SK-N-DZ (cell line): ENCODE measurements around the gene CSPG4.
"Not testable (repeated sequence)": the region's sequence is repeated elsewhere in the genome, so short reads cannot be mapped to it uniquely, and the experiment has no call there.

Experiments used
- DNase-seq: peaks from one replicate; pipeline ENCODE4 v3.0.0-alpha.2; 2015; ENCODE audit warnings: low spot score

Gene CSPG4

DNA sequence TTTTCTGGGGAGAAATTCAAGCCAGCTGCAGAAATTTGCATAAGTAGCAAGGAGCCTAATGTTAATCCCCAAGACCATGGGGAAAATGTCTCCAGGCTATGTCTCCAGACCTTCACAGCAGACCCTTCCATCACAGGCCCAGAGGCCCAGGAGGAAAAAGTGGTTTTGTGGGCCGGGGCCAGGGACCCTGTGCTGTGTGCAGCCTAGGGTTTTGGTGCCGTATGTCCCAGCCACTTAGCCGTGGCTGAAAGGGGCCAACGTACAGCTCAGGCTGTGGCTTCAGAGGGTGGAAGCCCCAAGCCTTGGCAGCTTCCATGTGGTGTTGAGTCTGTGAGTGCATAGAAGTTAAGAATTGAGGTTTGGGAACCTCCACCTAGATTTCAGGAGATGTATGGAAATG, 29.7 kb upstream of the CSPG4 start:
- DNase-seq: not testable (repeated sequence)

DNA sequence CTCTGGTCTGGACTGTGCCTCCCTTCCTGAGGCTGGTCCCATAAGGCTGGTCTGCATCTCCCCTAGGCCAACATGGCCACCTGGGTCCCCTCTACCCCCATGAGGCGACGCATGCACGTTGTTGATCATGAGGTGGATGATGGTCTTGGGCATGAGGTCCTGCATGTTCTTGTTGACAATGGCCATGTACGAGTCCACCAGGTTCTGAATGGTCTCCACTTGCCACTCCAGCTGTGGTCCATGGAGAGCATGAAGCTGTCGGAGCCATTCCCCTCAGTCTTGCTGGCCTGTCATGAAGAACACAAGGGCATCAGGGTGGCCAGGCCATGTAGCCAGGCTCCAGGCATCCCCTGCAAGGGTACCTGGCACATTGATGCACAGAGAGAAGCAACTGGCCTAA, 27.1 kb upstream of the CSPG4 start:
- no peak for DNase-seq

DNA sequence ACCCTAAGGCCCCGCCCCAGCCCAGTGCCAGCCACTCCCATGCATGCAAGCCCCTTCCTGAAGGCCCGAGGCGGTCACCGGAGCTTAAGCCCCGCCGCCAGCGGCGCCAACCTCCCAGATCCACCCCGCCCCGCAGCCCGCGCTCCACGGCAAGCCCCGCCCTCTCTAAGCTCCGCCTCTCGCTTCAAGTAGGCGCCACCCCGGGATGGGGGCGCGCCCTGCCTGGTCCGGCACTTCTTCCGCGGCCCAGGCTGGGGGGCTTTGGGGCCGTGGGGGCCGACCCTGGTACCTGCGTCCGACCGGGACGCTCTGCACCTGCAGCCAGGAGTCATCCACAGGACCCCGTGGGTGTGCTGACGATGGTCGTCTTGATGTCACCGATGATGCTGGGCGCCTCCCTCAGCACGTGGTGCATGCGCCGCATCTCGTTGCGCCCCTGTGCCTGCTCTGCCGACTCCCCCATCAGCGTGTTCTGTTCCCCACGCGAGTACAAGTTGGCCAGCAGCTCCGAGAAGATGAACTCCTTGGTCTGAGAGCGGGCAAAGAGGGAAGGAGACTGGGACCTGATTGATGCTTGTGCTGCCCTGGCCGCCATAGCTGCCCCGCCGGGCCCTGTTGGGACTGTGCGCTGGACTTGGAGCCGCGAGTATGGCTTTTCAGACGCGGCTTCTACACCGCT, 26.1 kb upstream of the CSPG4 start:
- DNase-seq: peak; percentile 93

DNA sequence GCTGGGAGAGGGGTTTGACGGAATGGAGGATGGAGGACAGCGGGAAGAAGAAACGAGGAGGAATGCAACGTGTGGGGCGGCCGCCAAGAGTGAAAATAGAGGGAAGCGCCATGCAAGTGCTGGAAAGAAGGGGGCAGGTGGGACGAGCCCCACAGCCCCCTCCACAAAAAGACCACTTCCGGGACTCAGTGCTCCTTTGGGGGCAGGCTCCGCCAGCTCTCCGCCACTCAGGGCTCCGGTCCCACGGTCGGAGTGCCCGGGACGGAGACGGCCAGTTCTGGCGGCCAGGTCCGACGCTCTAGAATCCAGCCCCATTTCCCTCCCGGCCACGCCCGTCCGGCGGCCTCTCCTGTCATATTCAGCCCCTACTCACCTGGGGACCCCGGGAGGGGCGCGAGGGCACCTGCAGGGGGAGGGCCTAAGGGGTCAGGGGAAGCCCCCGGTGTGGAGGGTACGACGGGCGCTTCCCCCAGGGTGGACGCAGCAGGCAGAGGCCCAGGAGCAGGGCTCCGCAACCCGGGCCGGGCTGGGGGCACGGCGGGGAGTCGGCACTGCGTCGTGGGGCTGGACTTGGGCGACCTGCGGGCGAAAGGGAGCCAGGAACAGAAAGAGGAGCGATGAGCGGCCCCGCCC, 25.5 kb upstream of the CSPG4 start:
- DNase-seq: no peak

DNA sequence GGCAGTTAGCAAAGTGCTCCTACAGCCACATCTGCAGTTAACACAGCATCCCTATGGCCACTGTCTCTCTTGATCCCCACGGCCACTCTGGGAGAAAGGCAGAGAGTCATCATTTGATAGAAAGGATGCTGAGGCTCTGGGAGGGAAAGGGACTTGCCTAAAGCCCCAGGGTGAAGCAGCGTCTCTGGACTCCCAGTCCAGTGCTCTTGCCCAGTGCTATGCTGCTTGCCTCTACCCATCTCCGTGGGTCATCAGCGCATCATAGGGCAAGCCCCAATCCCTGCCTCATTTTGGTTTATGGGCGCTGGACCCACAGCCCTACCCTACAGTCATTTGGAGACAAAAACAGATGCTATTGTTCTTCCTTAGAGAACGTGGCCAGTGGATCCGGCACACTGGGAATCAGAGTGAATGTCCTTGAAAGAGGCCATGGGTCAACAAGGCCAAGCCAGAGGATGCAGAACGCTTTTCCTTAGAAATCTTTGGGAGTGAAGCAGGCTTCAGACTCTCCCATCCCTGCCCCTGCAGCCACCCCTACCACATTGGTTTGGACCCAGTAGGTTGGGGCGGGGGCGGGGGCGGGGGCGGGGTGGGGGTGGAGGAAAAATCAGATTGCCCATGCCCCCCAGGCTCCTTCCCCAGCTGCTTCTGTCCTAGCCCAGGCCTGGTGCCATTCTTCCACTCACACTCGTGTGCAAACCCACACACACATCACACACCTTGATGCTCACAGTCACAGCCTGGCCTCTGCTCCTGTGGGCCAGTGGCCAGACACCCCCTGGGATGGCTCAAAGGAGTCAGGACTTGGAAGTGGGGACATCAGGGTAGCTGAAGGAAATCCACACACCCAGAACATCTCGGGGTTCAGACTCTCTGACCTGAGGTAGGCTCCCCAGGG, 24.7 kb upstream of the CSPG4 start:
- not testable (repeated sequence) for DNase-seq

DNA sequence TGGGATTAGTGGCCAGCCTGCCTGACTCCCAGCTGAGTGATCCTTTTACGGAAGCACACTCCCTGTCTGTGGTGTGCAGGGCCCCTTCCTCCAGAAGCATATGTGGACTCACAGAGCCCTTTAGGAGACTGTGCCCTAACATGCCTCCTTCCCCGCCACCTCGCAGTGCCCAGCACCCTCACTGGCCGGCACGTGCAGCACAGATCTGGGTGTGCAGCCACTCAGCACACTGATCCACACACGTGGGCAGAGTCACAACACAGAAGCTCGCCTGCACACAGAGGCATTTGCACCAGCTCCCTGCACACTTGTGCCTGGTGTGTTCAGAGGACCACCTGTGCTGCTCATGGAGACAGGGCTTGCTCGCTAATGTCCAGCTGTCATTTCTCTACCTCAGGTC, 23.6 kb upstream of the CSPG4 start:
- DNase-seq: no peak

DNA sequence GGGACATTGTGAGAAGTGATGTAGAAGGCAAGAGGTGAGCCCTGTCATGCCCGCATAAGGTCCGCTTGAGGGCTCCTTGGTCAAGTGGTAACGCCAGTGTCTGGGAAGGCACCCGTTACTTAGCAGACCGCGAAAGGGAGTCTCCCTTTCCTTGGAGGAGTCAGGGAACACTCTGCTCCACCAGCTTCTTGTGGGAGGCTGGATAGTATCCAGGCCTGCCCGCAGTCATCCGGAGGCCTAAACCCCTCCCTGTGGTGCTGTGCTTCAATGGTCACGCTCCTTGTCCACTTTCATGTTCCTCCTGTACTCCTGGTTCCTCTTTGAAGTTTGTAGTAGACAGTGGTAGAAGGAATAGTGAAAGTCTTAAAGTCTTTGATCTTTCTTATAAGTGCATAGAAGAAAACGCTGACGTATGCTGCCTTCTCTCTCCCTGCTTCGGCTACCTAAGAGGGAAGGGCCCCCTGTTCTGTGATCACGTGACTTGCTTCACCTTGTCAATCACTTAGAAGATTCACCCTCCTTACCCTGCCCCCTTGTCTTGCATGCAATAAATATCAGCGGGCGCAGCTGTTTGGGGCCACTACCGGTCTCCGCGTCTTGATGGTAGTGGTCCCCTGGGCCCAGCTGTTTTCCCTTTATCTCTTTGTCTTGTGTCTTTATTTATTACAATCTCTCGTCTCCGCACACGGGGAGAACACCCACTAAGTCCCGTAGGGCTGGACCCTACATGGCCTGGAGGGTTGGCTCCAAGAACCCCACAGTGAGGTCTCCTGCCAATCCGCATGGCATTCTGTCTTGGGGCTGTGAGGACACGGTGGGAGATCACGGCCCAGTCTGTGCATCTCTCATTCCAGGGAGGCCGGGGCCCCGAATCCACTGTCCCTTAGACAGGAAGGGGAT, 22.5 kb upstream of the CSPG4 start:
- not testable (repeated sequence) for DNase-seq

DNA sequence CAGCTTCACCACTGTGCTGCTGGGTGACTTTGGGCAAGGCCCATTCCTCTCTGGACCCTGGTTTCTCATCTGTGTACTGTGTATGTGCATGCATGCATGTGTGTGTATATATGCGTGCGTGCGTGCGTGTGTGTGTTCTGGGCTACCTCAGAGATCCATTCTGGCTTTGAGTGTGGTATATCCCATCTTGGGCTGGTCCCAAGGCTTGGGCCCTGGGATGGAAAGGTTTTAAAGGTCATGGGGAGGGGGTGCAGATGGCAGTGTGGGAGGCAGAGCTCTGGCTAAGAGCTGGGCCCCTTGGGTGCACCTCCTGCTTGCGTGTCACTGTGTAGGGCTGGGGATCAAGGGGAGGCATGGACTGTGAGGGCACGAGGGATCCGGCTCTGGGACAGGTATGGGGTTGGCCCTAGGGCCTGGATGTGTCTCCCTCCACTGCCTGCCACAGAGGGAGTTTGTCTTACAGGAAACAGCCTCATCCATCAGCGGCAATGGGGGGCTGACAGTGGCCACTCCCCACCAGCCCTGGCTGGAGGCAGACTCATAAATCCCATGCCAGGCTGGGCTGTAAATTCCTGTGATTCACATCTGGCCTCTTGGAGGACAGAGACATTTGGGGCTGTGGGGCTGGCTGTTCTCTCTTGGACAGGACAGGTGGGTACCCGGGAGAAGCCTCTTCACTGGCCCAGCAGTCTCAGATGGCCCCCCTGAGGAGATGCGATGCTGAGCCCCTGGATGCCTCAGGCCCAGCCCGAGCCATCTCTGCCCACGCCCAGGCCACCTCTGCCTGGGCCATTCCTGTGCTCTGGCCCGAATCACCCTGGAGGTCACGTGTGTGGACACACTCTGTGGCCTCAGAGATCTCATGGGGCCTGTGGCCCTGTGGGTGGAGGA, 21.4 kb upstream of the CSPG4 start:
- no peak for DNase-seq

DNA sequence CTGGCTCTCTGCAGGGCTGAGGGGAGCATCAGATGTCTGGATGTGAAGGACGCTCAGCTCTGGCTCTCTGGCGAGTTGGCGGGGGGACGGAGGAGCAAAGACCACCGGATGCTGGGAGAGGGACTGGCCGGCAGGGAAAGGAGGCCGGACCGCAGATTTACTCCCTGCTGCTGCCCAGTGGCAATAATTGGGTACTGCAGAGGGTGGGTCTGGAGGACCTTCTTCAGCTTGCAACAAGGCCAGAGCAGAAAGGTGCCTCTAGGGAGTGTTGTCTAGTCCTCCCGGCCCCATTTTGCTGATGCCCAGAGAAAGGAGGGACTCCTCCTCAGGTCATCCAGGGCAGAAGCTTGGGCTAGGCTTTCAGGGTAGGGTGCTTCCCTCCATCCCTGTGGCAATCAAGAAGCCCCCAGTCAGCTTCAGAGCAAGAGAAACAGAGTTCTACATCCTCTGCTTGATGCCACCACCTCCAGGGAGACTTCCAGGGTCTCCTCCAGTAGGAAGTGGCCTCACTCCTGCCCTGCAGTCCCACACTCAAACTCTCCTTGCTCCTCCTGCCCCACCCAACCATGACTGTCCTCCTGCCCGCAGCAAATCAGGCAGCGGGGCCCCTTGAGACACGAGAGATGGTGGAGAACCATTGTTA, 20.3 kb upstream of the CSPG4 start:
- peak; percentile 87 for DNase-seq

DNA sequence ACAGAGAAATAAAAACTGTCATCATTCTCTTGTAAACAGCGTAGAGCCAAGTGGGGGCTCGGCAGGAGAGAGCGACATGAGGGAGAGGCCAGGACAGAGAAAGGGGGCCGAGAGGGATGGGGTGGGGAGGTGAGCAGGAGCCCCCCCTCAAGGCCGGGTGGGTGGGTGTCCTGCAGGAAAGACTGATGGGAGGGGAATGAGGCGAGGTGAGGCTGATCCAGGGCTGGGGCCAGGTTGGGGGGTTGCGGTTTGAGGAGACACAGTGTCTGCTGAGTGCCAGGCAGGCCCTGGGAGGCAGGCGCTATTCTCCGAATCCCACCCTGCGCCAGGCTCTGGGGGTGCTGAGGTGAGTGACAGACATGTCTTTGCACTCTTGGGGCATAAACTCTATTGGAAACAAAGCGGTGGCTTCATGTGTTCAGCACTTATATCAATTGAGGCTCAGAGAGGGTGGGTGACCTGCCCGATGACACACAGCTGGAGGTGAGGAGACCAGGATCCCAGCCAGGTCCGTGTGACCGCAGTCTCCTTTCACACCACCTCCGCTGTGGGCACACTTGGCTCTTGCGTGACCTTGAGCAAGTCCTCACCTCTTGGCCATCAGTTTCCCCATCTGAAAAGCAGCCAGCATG, 19.6 kb upstream of the CSPG4 start:
- no peak for DNase-seq

DNA sequence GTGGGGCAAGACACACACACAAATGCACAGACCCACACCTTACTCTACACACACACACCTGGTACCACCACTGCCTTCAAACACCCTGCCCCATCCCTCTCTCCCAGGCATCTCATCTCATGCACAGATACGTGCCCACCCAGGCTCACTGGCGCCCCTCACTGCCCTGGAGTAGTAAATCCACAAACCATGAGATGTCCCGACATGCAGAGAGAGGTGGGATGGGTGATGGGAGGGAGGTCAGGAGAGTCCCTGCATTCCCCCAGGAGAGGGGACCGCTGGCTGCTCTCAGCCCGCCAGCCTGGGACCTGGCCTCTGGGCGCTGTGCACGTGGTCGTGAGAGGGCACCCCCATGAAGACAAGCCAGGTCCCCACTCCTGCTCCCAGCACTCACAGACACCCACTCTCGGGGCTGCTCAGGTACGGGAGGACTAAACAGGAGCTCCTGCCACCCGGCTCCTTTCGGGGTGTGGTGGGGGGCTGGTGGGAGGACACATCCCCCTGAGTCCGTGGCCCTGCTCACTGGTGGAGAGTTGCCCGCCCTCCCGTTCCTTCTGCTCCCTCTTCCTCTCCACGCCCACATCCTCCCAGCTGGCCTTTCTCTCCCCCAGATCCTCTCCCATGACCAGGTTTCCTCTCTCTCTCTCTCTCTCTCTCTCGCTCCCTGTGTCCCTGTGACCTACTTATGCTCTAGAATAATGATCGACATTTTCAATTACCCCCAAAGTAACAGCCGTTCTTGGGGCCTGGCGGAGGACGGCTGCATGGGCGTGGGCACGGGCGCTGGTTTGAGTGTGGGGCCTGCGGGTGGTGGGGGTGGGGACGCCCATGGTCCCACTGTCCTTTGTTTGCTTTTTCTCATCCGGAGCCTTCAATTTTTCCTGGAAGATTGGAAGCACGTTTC, 18.9 kb upstream of the CSPG4 start:
- DNase-seq: peak; percentile 80

DNA sequence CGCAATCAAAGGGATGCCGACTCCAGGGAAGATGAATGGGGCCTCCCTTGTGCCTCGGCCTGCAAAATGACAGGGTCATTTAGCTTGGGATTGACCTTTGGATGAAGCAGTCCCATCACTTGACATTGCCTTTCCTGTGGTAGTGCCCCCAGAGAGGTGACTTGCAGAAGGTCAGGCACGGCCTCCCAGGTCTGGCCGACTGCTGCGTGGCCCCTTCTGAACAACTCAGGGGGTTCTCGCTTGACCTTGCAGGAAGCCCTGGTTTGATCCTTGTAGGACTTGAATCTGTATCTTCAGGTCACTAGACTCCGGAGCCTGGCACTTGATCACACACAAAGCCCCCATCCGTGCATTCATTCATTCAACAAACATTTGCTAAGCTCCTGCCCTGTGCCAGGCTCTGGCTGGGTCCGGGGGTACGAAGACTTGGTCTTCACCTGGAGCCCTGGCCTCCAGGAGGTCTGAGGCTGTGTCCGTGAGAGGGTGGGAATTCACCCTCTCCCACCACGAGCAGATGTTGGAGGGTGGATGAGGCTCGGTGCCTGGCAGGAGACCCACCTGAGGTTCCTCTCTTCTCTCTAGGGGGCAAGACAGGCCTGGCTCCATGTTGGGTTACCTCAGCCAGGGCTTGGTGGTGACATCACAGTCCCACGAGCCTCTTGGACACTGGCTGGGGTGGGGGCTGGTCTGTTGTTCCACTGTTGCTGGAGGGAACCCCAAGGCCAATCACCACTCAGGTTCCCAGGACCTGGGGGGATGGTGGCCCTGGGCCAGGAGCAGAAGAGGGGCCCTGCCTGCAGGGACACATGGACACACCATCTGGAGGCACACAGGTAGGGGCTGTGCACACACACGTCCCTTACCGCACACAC, 18.0 kb upstream of the CSPG4 start:
- not testable (repeated sequence) for DNase-seq

DNA sequence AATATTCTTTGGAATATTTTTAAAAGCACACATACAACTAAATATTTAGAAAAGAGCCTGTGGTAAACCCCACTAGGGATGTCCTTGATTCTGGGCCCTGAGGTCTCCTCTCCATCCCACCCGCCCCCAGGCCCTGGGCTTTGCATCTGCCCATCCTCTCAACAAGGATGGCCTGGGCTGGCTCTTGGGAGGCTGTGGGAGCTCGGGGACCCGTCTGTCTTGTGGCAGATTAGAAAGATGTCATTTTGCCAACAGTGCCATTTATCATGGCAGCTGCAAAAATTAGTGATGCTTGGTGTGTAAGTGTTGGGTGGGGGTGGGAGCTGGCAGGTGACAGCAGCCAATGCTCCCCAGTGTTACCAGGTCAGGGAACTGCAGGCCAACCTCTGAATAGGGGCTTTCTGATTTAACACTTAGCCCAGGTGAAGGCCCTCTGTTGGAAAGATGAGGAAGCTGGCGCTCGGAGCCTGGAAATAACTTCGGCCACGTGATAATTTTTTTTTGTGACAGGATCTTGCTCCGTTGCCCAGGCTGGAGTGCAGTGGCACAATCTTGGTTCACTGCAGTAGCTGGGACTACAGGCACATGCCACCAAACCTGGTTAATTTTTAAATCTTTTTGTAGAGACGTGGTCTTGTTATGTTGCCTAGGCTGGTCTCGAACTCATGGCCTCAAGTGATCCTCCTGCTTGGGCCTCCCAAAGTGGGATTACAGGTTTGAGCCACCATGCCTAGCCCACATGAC, 16.9 kb upstream of the CSPG4 start:
- DNase-seq: no peak

DNA sequence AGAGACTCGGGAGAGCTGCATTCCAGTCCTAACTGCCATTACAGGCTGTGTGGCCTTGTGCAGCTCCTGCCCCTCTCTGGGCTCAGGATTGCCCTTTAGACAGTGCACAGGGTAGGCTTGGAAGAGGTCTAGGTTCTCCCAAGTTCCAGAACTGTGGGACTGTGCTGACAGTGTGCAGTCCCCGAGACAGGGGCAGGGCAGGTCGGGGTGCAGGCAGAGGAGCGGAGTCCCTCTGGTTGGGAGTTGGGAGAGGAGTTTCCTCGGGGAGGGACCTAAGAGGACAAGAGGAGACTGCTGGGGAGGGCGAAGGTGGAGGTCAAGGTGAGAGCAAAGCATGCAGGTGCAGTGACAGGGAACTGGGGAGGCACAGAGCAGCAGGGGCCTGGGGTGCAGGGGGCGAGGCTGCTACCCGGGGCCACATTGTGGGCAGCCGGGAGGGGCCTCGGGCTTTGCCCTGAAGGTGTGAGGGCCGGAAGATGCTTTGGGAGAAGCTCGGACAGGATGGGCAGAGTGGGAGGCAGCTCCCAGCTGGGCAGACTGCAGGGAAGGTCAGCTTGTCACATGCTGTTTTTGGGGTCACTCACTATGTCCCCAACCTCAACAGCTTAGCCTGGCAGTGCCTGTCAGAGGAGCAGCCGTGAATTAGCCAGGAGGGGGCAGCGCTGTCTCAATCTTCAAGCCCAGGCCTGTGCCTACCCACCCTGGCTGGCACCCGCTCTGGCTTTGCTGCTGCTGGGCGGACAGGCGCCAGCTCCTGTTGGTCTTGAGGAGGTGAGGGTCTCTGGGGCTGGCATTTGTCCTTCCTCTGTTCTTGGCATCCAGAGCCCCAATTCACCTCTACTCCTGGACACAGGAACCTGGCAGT, 15.4 kb upstream of the CSPG4 start:
- DNase-seq: no peak

DNA sequence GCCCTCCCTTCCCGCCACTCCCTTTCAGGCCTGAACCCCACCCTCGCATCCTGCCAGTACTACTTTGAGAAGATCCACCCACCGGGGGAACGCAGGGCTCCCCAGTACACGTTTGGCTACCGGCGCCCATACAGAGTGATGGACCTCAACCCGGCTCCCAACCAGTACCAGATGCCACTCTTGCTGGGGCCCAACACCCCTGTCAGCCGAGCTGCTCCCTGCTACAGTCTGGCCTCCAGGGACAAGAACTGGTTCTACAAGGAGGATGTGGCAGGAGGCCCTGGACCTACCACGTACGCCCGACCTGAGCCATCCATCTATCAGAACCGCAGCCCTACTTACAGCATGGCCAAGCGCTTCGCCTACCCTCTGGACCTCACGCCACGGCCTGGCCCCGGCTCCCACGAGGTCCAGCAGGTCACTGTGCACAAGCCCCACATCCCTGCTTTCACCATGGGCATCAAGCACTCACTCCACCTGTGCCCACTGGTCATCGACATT, 14.4 kb upstream of the CSPG4 start:
- no peak for DNase-seq
